Liver (tissue), 9 donors: ENCODE data around the gene URB1. TPM values are rescaled to one million over a fixed set of nuclear protein-coding genes. Genes with fewer than 3 reads are reported as not detected.

Experiments
- DNase-seq: peaks from one replicate; pipeline ENCODE4 v3.0.0-alpha.2; 2017; ENCODE audit warnings: low spot score
- H3K27ac ChIP-seq, 2 donors: one replicate each; pipeline ENCODE4 v1.7.0; 2013; ENCODE audit warnings: inconsistent platforms in 2 of 2, low read length in 2 of 2, control low read depth in 1 of 2, low read depth in 1 of 2, mild to moderate bottlenecking in 1 of 2
- H3K27me3 ChIP-seq, 4 donors: one replicate each; pipeline versions ENCODE4 v1.6.1 to v1.7.0; 2013; ENCODE audit warnings: low read length in 3 of 4, inconsistent platforms in 1 of 4, mild to moderate bottlenecking in 1 of 4, moderate library complexity in 1 of 4; ENCODE audit not compliant: control insufficient read depth in 4 of 4, insufficient read depth in 4 of 4
- H3K36me3 ChIP-seq, 4 donors: one replicate each; pipeline versions ENCODE4 v1.6.1 to v1.7.0; 2013; ENCODE audit warnings: low read length in 3 of 4, mild to moderate bottlenecking in 3 of 4, low read depth in 1 of 4, moderate library complexity in 1 of 4; ENCODE audit not compliant: control insufficient read depth in 4 of 4, insufficient read depth in 3 of 4
- H3K4me1 ChIP-seq, 4 donors: one replicate each; pipeline versions ENCODE4 v1.6.1 to v1.7.0; 2013; ENCODE audit warnings: low read length in 3 of 4, mild to moderate bottlenecking in 3 of 4, moderate library complexity in 1 of 4; ENCODE audit not compliant: control insufficient read depth in 4 of 4, insufficient read depth in 4 of 4
- H3K4me3 ChIP-seq, 3 donors: one replicate each; pipeline versions ENCODE4 v1.6.1 to v1.7.0; 2013; ENCODE audit warnings: low read length in 3 of 3, control low read depth in 1 of 3, low read depth in 1 of 3, mild to moderate bottlenecking in 1 of 3
- H3K9ac ChIP-seq, 2 donors: one replicate each; pipeline ENCODE4 v1.7.0; 2013; ENCODE audit warnings: low read length in 2 of 2, mild to moderate bottlenecking in 2 of 2, moderate library complexity in 2 of 2, control low read depth in 1 of 2, low read depth in 1 of 2
- H3K9me3 ChIP-seq, 4 donors: one replicate each; pipeline versions ENCODE4 v1.6.1 to v1.7.0; 2013; ENCODE audit warnings: low read length in 3 of 4; ENCODE audit not compliant: control insufficient read depth in 4 of 4
- ATF3 ChIP-seq: IDR thresholded peaks from 2 replicates; pipeline ENCODE4 v1.6.1; 2016; ENCODE audit warnings: antibody characterized with exemption
- CTCF ChIP-seq: fragments of 150-350 bp; IDR thresholded peaks from 2 replicates; pipeline ENCODE4 v1.5.1; 2017; ENCODE audit warnings: improper control_type of control experiment, low read depth, low read length; ENCODE audit not compliant: missing input control
- EGR1 ChIP-seq, 2 donors: IDR thresholded peaks; 2 replicates each; pipeline ENCODE4 v1.6.1; 2016 to 2018; ENCODE audit warnings: antibody characterized with exemption in 2 of 2, low read depth in 2 of 2
- FOXA1 ChIP-seq: IDR thresholded peaks from 2 replicates; pipeline ENCODE4 v1.6.1; 2016; ENCODE audit warnings: antibody characterized with exemption
- FOXA2 ChIP-seq: IDR thresholded peaks from 2 replicates; pipeline ENCODE4 v1.6.1; 2016; ENCODE audit warnings: antibody characterized with exemption
- GABPA ChIP-seq, 2 donors: IDR thresholded peaks in 1 of 2; conservative IDR thresholded peaks in 1 of 2; 2 replicates each; pipeline ENCODE4 v1.6.1; 2016; ENCODE audit warnings: antibody characterized with exemption in 2 of 2, mild to moderate bottlenecking in 1 of 2, moderate library complexity in 1 of 2
- HNF4A ChIP-seq, 2 donors: conservative IDR thresholded peaks; 2 replicates each; pipeline ENCODE4 v1.6.1; 2016; ENCODE audit warnings: antibody characterized with exemption in 2 of 2, mild to moderate bottlenecking in 2 of 2
- HNF4G ChIP-seq: IDR thresholded peaks from 2 replicates; pipeline ENCODE4 v1.6.1; 2016; ENCODE audit warnings: antibody characterized with exemption
- JUND ChIP-seq, 2 donors: IDR thresholded peaks; 2 replicates each; pipeline ENCODE4 v1.6.1; 2016; ENCODE audit warnings: antibody characterized with exemption in 2 of 2
- MAX ChIP-seq: IDR thresholded peaks from 2 replicates; pipeline ENCODE4 v1.6.1; 2016; ENCODE audit warnings: antibody characterized with exemption
- NR2F2 ChIP-seq: IDR thresholded peaks from 2 replicates; pipeline ENCODE4 v1.6.1; 2016; ENCODE audit warnings: antibody characterized with exemption
- RAD21 ChIP-seq, 2 donors: IDR thresholded peaks; 2 replicates each; pipeline ENCODE4 v1.6.1; 2016; ENCODE audit warnings: antibody characterized with exemption in 2 of 2, mild to moderate bottlenecking in 2 of 2
- REST ChIP-seq: IDR thresholded peaks from 2 replicates; pipeline ENCODE4 v1.6.1; 2016; ENCODE audit warnings: antibody characterized with exemption, mild to moderate bottlenecking
- RXRA ChIP-seq, 2 donors: IDR thresholded peaks; 2 replicates each; pipeline ENCODE4 v1.6.1; 2017 to 2018; ENCODE audit warnings: antibody characterized with exemption in 2 of 2, mild to moderate bottlenecking in 1 of 2
- SP1 ChIP-seq: IDR thresholded peaks from 2 replicates; pipeline ENCODE4 v1.6.1; 2018; ENCODE audit warnings: antibody characterized with exemption, mild to moderate bottlenecking
- TAF1 ChIP-seq: conservative IDR thresholded peaks from 2 replicates; pipeline ENCODE4 v1.6.1; 2016; ENCODE audit warnings: antibody characterized with exemption, mild to moderate bottlenecking
- YY1 ChIP-seq: IDR thresholded peaks from 2 replicates; pipeline ENCODE4 v1.6.1; 2016; ENCODE audit warnings: antibody characterized with exemption, mild to moderate bottlenecking
- ZBTB33 ChIP-seq: IDR thresholded peaks from 2 replicates; pipeline ENCODE4 v1.6.1; 2016; ENCODE audit warnings: antibody characterized with exemption
- WGBS: extraction: QIAGEN DNeasy Blood & Tissue Kit; methylation state at CpG from one replicate; pipeline ENCODE4 v1.1.7; 2013; 5-methylcytosine and 5-hydroxymethylcytosine counted together
- polyA plus RNA-seq, 2 donors: library from polyadenylated mRNA; stranded (reverse) in 1 of 2; unstranded in 1 of 2; fragments of 200-250 nt in 1 of 2; fragments of >200 nt in 1 of 2; fragmentation: Nextera tagmentation in 1 of 2; extraction: Ambion mirVana in 1 of 2; gene quantifications; one replicate each; pipeline versions ENCODE4 v1.2.1 to v1.2.3, GENCODE V29; 2013 to 2015
- total RNA-seq, 2 donors: library from RNA; depleted of rRNA; stranded (reverse); fragments of >200 nt; gene quantifications; one replicate each; pipeline ENCODE4 v1.2.3, GENCODE V29; 2014
- donor health status: healthy.
- donor health status: healthy.
- donor health status: healthy.
- donor health status: healthy.
- donor health status: healthy.

The URB1 gene
- total and polyA plus RNA-seq, 4 donors: 2.8 to 14.5 (median 7.1) TPM

- TF ChIP-seq ZBTB33: peak; percentile 96
- no peak for TF ChIP-seq FOXA1
- no peak for TF ChIP-seq HNF4A (conservative IDR thresholded peaks at IDR 0.05)
- no peak for TF ChIP-seq HNF4G
- peak; percentile 27 to 48 for TF ChIP-seq RAD21 (IDR thresholded peaks at IDR 0.05)
- peak in 1 of 2 donors; percentile 77 for TF ChIP-seq GABPA (IDR thresholded peaks at IDR 0.05 in 1 of 2, conservative IDR thresholded peaks at IDR 0.05 in 1 of 2)
- TF ChIP-seq JUND (IDR thresholded peaks at IDR 0.05): peak in 1 of 2 donors; percentile 63
- TF ChIP-seq FOXA2: no peak
- TF ChIP-seq EGR1 (IDR thresholded peaks at IDR 0.05; ENCODE audit: low read depth in 2 of 2): peak in 1 of 2 donors; percentile 55
- no peak for TF ChIP-seq CTCF
- TF ChIP-seq REST: peak; percentile 61
- TF ChIP-seq RXRA (IDR thresholded peaks at IDR 0.05): peak in 1 of 2 donors; percentile 42
- TF ChIP-seq TAF1: no peak
- TF ChIP-seq ATF3: no peak
- TF ChIP-seq YY1: peak; percentile 98
- TF ChIP-seq MAX: peak; percentile 75
- peak; percentile 44 for TF ChIP-seq SP1
- no peak for TF ChIP-seq NR2F2
- WGBS: under 1% methylated on average over 69 of the region's 69 CpGs
- H3K4me3 ChIP-seq: peak within 1 kb of the TSS; percentile 80 to 95 (median 95)
- peaks cover 7 to 21% (median 17%) of the 10 kb centered on the region in 4 donors for H3K4me1 ChIP-seq
- H3K36me3 ChIP-seq: peaks cover 0 to 3% (median 0%) of the 10 kb centered on the region in 4 donors
- H3K27me3 ChIP-seq: no peaks in the 10 kb centered on the region
- H3K9me3 ChIP-seq: no peaks in the 10 kb centered on the region
- H3K9ac ChIP-seq: peak within 1 kb of the TSS; percentile 60 to 76
- peak within 1 kb of the TSS; percentile 48 to 61 for H3K27ac ChIP-seq
- DNase-seq: peak; percentile 97
These were observed 114.1 kb downstream of the URB1 start, which contains the start of gene MIS18A for GRCh38 chr21:32278518-32279376. MIS18A (minus strand) TSS chr21:32279049; CDS start chr21:32279014, 35 bp downstream.
